Right lobe of liver (tissue), 6 donors: ENCODE data around the gene BEND7. TPM values are rescaled to one million over a fixed set of nuclear protein-coding genes. Genes with fewer than 3 reads are reported as not detected.

Source experiments
- ATAC-seq, 4 donors: fragments of 200-7000 bp; cut with Tn5 transposase; one replicate each; pipeline ENCODE4 v1.9.1; 2020; ENCODE audit warnings: mild to moderate bottlenecking in 4 of 4, moderate library complexity in 4 of 4
- DNase-seq, 3 donors: peaks; one replicate each; pipeline ENCODE4 v3.0.0-alpha.2; 2020
- H3K27ac ChIP-seq, 3 donors: fragments of 200-600 bp; one replicate each; pipeline ENCODE4 v1.8.0; 2022
- H3K27me3 ChIP-seq, 2 donors: fragments of 200-600 bp; one replicate each; pipeline ENCODE4 v1.8.0; 2022
- H3K36me3 ChIP-seq, 4 donors: fragments of 200-600 bp; sonication (generic) in 1 of 4; one replicate each; pipeline versions ENCODE4 v1.5.1 to v1.8.0; 2017 to 2022; ENCODE audit warnings: control low read depth in 1 of 4
- H3K4me1 ChIP-seq, 4 donors: fragments of 200-600 bp; sonication (generic) in 1 of 4; one replicate each; pipeline versions ENCODE4 v1.5.1 to v1.8.0; 2017 to 2022; ENCODE audit warnings: control low read depth in 1 of 4
- H3K4me3 ChIP-seq, 3 donors: fragments of 200-600 bp; one replicate each; pipeline ENCODE4 v1.8.0; 2022
- H3K9me3 ChIP-seq, 4 donors: fragments of 200-600 bp; sonication (generic) in 1 of 4; one replicate each; pipeline versions ENCODE4 v1.5.1 to v1.8.0; 2017 to 2022; ENCODE audit warnings: control low read depth in 1 of 4
- POLR2A ChIP-seq: fragments of 450-650 bp; IDR thresholded peaks from one replicate; pipeline ENCODE4 v1.6.1; 2017; ENCODE audit warnings: antibody characterized with exemption, mild to moderate bottlenecking
- WGBS: methylation state at CpG from one replicate; pipeline ENCODE4 v1.1.6; 2018; ENCODE audit warnings: low coverage, low lambda C conversion rate; ENCODE audit not compliant: insufficient coverage; ENCODE audit errors: missing lambda C conversion rate; 5-methylcytosine and 5-hydroxymethylcytosine counted together
- intact Hi-C, 2 donors: fragments of 100-400 bp; cut with DNase I; formaldehyde crosslinking; loops; one replicate each; pipeline versions ENCODE4 v1.11.2 to v1.14.1; 2022
- total RNA-seq, 6 experiments: library from RNA; depleted of rRNA in 2 of 6; stranded (reverse); fragments of >200 nt in 2 of 6; fragmentation: NEBNext Ultra II Directional in 3 of 6; extraction: Animal tissue kit (Norgen Biotek cat#: 25700) in 3 of 6; gene quantifications; one replicate each; pipeline versions ENCODE4 v1.1.0 to v1.2.4, GENCODE V29; 2016 to 2023
- TF ChIP-seq, protein P1 (sequence below), 4 donors: fragments of 200-600 bp in 3 of 4; fragments of 450-650 bp in 1 of 4; IDR thresholded peaks; one replicate each; pipeline versions ENCODE4 v1.5.1 to v1.8.0; 2016 to 2022; ENCODE audit warnings: antibody characterized with exemption in 4 of 4, mild to moderate bottlenecking in 2 of 4
- donor health status: DM: no; HTN: yes; CAD: no.
- donor health status: DM: no; HTN: no; CAD: no.
- donor health status: DM: no; HTN: no; CAD: no.
- donor health status: DM: no; HTN: yes; CAD: no.
- donor health status: DM: no; HTN: yes; CAD: no.

The BEND7 gene
- total RNA-seq, 6 experiments from 2014 or later: 14.5 to 21.5 (median 15.6) TPM

DNA sequence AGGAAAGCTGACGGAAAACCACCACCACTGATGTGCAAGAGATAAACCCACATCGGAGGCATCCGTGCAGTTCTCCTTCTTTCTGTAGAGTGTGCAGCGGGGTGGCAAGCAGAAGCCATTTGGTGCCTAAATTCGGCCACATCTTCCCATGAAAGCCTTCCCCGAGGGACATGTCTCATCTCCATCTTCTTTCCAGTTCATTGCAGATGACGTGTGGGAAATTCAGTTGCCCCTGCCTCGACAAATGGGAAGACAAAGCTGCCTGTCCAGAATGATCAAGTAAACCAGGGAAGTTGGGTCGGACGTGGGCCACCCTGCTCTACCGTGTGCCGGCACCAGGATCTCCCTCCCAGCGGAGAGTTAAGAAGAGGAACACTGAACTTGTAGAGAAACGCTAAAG lies 14.5 kb downstream of the BEND7 start:
- DNase-seq: no peak

GRCh38 chr10:13512564-13512963 lies 16.2 kb downstream of the BEND7 start:
- WGBS: 43% methylated on average over 2 of the region's 2 CpGs

More for the DNA sequence above, 14.5 kb downstream of the BEND7 start:
- Histone ChIP-seq H3K36me3 (no peaks in the 10 kb centered on the region), H3K4me3 (no peak overlapping the region), H3K9me3 (no peaks in the 10 kb centered on the region), H3K27me3 (no peaks in the 10 kb centered on the region), H3K27ac (no peak overlapping the region), H3K4me1 (peaks cover 0 to 5% (median 0%) of the 10 kb centered on the region in 4 donors)
- 84% methylated on average over 11 of the region's 14 CpGs for WGBS
- no peak for TF ChIP-seq POLR2A
- TF ChIP-seq, protein P1, sequence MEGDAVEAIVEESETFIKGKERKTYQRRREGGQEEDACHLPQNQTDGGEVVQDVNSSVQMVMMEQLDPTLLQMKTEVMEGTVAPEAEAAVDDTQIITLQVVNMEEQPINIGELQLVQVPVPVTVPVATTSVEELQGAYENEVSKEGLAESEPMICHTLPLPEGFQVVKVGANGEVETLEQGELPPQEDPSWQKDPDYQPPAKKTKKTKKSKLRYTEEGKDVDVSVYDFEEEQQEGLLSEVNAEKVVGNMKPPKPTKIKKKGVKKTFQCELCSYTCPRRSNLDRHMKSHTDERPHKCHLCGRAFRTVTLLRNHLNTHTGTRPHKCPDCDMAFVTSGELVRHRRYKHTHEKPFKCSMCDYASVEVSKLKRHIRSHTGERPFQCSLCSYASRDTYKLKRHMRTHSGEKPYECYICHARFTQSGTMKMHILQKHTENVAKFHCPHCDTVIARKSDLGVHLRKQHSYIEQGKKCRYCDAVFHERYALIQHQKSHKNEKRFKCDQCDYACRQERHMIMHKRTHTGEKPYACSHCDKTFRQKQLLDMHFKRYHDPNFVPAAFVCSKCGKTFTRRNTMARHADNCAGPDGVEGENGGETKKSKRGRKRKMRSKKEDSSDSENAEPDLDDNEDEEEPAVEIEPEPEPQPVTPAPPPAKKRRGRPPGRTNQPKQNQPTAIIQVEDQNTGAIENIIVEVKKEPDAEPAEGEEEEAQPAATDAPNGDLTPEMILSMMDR (IDR thresholded peaks at IDR 0.05): no peak
- intact Hi-C loops: no loop called here
- no peak for ATAC-seq

GRCh38 chr10:13511409-13511808 lies 17.4 kb downstream of the BEND7 start:
- Histone ChIP-seq H3K27ac (no peak overlapping the region), H3K4me3 (no peak overlapping the region), H3K4me1 (peaks cover 0 to 5% (median 0%) of the 10 kb centered on the region in 4 donors), H3K27me3 (no peaks in the 10 kb centered on the region), H3K9me3 (no peaks in the 10 kb centered on the region), H3K36me3 (no peaks in the 10 kb centered on the region)
- no peak for DNase-seq
- WGBS: 86% methylated on average over 5 of the region's 5 CpGs
- no peak for ATAC-seq
- intact Hi-C loops: no loop called here
- TF ChIP-seq POLR2A: no peak
- TF ChIP-seq, protein P1 (IDR thresholded peaks at IDR 0.05): no peak

More at GRCh38 chr10:13512564-13512963, 16.2 kb downstream of the BEND7 start:
- intact Hi-C loops: no loop called here
- DNase-seq: no peak
- no peaks in the 10 kb centered on the region for H3K9me3 ChIP-seq
- no peaks in the 10 kb centered on the region for H3K36me3 ChIP-seq
- H3K27me3 ChIP-seq: no peaks in the 10 kb centered on the region
- H3K4me1 ChIP-seq: peaks cover 0 to 5% (median 0%) of the 10 kb centered on the region in 4 donors
- ATAC-seq: no peak
- TF ChIP-seq, protein P1 (IDR thresholded peaks at IDR 0.05): no peak
- TF ChIP-seq POLR2A: no peak
- no peak overlapping the region for H3K4me3 ChIP-seq
- no peak overlapping the region for H3K27ac ChIP-seq

DNA sequence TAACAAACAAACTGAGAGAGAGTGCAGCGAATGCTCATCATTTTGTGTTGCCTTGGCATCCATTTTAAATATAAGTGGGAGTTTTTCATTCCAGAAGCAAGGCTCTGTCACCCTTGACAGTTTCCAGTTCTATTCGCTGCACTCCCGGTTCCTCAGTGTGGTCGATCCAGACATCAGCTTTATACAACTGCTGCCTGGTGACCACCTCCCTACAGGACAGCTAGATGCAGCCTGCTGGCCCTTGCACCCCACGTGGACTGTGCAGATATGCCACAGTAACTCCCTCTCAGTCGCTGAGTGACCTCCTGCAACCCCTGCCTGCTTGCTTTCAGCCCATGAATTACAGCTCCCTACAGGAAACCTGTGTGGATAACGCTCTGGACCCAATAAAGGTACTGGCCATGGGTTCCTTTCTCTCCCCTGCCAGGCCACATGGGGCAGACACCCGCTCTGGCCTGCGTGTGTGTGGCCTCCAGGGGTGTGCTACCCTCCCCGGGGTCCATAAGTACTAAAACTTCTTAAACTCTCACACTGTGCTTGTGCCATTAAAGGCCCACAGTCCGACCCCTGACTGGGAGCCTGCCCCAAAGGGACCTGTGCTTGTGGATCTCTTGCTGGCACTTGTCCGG lies 23.6 kb downstream of the BEND7 start:
- ATAC-seq: no peak
- intact Hi-C loops: no loop called here
- no peaks in the 10 kb centered on the region for H3K9me3 ChIP-seq
- TF ChIP-seq POLR2A: no peak
- TF ChIP-seq, protein P1 (IDR thresholded peaks at IDR 0.05): no peak
- H3K36me3 ChIP-seq: no peaks in the 10 kb centered on the region
- no peak overlapping the region for H3K27ac ChIP-seq
- H3K4me1 ChIP-seq: no peaks in the 10 kb centered on the region
- DNase-seq: no peak
- H3K27me3 ChIP-seq: no peaks in the 10 kb centered on the region
- 75% methylated on average over 4 of the region's 12 CpGs for WGBS
- no peak overlapping the region for H3K4me3 ChIP-seq
